ENCODE data around the gene PDHA2.
"Not testable (repeated sequence)": the region's sequence is repeated elsewhere in the genome, so short reads cannot be mapped to it uniquely, and the experiment has no call there.

PDHA2 gene

DNA sequence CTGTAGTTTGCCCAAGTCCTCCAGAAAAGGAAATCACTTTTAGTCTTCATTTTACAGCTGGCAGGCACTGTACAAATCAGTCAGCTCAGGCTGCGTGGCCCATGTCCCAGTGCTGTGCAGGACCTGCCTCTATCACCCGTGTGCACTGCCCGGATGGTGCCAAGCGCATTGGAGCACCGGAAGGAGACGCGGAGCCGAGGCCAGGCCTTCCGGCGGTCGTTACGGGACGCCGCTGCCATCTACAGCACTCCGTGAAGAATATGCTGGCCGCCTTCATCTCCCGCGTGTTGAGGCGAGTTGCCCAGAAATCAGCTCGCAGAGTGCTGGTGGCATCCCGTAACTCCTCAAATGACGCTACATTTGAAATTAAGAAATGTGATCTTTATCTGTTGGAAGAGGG, at the start of gene PDHA2:
PDHA2 (plus strand) TSS at position 203 of the 400 bp plus-strand sequence; CDS start at position 261, 58 bp downstream.
- no peak for DNase-seq

DNA sequence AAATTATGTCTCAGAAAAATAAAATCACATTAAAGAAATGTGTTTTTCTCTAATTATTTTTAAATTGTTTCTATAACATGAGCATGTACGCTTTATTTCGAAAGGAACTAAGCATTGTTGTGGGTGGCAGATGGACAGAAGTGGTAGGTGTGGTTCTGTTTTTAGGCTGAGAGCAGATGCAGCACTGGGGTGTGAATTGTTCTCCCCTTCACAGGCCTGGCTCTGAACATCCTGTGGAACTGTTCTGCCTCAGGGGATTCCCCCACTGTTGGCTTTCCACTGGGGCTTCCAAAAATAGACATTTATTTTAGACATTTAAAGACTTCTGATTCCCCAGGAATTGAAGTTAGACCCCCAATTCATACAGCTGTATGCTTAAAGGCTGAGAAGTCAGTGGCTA, 41.9 kb upstream of the PDHA2 start:
- DNase-seq = no peak

DNA sequence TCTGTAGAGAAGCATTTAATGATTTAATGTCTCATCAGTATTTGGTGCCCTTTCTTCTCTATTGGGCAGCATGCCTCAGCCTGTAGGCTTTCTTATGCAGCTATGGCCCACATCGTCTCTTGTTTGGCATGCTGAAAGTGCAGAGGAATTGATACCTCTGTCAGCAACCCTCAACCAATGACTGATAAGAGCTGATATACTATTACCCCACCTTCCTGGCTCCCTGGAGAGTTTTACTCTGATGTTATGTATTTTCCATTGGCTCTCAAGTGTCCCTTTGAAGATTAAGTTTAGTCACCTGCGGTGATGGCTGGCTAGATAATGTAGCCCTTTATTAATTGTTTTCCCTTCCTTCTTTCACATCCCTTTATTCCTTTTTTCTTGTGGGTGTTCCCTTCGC, 41.2 kb upstream of the PDHA2 start:
- DNase-seq = no peak

DNA sequence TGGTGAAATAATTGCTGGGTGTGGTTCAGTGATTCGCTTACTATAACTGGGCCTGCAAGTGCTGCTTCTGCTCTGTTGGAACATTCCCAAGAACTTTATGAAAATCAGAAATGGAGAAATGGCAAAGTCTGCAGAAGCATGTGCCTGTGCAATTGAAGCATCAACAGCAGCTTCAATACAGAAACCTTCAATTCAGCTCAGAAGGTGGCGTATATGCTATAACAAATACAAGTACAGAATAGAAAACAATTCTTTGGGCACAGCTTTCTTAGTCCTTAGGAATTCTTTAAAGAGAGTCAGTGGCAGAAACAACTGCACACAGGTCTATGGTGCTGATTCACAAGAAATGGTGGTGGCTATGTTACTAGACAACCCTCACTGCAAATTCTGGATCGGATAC, 18.0 kb upstream of the PDHA2 start:
- DNase-seq = no peak

DNA sequence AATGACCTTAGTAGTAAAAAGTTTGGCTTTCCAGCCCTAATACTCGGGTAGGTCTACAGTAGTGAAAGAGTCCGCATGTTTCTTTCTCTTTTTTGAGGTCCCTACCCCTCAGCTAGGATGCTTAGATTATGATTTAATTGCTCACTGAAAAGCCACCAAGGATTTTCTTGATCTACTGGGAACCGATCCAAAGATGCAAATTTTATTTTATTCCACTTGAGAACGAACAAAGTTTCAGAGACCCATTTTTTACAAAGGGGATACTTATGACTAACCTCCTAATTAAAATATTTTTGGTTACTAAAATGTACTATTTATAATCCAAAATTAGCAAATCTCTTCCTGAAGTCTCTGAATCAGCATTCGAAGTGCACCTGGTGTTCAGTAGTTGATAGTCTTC, 14.3 kb upstream of the PDHA2 start:
- DNase-seq = no peak

DNA sequence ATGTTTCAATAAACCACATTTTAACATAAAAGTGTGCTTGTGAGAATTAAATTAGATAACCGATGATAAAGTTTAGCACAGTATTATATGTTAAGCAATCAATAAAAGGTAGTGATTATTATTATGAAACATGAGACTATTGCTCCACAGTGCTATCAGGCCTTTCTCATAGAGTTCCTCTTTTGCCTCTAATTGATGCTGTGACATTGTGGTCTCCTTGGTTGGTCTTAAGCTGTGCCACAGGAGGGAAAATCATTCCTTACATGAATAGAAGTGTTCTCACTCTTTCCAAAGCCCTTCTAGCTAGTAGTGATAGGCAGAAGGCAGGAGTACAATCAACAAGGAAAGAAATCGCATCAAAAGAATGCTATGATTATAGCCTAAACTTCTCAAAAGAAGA, 9.2 kb upstream of the PDHA2 start:
- DNase-seq = no peak

DNA sequence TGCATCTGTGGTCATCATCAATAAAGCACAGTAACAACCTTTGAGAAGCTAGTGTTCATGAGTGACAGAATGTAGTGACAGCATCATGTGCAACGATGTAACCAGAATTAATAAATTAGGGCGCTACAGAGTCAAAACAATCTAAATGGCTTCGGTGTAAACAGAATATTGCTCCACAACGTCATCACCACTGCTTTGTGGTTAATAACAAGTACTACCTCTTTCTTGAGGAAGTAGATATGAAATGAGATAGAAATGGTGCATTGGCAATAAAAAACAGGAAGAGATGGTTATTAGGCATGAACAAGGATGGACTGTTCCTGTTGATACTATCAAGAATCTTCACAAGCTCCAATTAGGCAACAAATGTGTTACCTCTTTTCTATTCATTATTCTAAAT, 8.7 kb upstream of the PDHA2 start:
- no peak for DNase-seq

DNA sequence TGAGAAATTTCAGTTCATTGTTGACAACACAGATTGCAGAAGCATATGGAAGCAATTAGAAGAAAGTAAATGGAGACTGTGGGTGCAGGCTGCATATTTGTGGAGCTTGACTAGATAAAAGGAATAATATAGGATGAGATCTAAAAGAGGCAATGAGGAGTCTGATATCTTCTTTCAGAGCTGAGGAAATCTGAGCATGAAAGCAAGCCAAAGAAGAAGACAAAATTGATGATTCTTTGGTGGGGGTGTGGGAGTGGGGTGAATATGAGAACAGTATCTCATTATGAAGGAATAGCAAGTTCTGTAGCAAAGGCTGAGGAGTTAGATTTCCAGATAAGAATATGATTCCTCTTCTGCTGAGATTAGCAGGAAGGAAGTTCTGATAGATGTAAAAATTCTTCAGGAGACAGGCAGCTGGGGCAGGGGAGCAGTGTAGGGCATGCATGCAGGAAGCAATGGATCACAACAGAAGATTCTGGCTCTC, 6.1 kb upstream of the PDHA2 start:
- DNase-seq = no peak

DNA sequence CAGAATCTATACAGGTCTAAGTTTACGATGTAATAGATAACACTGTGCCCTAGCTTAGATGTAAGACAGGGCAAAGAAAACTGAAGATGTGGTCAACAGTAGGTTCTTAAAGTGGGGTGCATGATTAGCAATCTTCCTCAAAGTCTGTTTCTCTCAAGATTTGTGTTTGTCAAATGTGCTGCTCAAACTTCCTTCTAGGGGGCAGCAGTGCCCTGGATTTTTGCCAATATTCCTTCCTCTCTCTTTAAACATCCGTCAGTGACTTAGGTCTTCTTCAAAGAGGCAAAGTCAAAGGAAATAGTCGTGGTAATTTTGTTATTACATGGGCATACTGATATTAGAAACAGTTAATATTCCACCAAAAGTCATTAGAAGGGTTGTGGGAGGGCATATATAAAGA, 4.2 kb upstream of the PDHA2 start:
- no peak for DNase-seq

DNA sequence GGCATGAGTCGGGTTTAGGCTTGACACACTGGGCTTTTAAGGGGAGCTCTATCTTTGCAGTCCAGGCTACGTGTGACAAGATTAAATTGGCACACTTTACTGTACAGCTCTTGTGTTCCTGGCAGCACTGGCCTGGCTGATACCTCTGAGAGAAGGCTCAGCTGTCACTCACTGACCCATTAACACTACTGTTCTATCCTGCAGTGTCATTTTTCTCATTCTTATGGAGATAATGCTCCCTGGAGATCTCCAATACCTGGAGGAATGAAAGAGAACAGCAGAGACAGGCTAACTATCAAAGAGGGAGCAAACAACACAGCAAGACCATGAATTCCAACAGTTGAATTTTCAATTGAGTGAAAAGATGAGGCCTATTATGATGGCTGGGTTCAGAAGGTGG, 1.7 kb upstream of the PDHA2 start:
- DNase-seq = no peak

DNA sequence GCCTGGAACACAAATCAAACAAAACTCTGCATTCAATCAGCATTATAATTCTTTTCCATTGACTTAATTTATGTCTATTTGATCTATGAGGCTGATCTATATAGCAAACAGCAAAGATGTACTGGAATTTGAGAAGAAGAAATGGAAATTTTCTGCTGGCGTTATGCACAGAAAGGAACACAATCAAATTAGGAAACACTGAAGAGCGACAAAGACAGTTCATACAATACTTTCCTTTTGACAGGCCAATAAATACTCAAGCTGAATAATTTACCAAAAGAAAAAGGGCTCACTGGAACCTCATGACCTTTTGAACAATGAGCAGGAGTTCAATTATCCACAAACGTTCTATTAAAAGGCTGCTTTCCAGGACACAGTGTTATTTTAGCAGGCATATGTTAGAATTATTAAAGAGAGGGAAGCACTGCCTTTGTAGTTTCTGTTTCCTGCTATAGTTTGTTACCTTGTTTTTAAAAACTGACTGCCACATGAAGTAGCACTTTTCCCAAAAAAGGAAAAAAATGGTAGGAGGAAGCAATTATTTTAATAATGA, 8.1 kb downstream of the PDHA2 start:
- DNase-seq = no peak

DNA sequence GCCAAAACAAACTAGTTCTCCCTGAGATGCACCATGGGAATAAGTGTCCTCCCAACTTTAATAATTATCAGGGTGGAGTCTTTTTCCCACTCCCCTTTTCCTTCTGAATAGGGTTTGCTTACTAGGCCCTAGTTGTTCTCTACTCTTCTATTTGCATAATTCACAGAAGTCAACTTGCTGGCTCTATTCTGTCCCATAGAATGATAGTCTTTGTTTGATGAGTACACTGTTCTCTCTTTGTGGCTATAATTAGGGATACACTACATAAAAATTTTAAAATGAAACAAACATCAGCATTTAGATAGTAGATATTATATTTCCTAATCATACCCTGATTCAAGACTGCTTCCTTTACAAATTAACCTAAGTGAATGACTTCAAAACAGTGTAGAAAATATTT, 10.3 kb downstream of the PDHA2 start:
- DNase-seq = no peak

DNA sequence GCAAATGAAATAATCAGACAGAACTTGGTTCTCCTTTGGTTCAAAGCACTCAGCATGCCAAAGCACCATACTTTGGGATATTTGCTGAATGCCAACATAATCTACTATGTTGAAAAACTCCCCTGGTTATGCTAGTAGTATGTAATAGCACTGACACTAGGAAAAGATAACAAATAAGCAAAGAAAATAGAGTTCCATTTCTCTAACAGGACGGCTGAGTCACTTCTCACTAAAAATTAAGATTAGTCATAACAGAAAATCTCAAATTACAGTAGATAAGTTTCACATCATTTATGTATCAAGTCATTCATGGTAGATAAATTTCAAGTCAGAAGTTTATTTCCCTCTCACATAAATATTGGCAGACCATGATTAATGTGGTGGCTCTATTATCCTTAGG, 17.9 kb downstream of the PDHA2 start:
- no peak for DNase-seq

DNA sequence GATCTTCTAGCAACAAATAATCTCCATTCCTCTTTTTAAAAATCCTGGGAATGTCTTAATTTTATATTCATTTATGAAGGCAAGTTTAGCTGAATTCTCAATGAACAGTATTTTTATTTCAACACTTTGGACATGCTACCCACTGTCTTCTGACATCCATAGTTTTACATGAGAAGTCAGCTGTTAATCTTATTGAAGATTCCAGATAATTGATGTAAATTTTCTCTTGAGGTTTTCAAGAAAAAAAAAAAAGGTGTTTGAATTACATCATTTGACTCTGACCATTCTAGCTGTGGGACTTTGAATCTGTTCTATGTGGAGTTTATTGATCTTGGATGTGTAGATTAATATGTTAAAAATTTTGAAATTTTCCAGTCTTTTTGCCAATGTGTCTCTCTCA, 28.0 kb downstream of the PDHA2 start:
- no peak for DNase-seq

DNA sequence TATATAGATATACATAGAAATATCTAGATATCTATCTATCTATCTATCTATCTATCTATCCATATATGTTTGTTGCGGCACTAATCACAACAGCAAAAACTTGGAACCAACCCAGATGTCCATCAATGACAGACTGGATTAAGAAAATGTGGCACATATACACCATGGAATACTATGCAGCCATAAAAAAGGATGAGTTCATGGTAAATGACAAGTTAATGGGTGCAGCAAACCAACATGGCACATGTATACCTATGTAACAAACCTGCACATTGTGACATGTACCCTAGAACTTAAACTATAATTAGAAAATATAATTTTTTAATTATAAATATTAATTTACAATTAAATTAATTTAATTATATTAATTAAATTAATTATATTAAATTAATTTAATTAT, 29.5 kb downstream of the PDHA2 start:
- not testable (repeated sequence) for DNase-seq

DNA sequence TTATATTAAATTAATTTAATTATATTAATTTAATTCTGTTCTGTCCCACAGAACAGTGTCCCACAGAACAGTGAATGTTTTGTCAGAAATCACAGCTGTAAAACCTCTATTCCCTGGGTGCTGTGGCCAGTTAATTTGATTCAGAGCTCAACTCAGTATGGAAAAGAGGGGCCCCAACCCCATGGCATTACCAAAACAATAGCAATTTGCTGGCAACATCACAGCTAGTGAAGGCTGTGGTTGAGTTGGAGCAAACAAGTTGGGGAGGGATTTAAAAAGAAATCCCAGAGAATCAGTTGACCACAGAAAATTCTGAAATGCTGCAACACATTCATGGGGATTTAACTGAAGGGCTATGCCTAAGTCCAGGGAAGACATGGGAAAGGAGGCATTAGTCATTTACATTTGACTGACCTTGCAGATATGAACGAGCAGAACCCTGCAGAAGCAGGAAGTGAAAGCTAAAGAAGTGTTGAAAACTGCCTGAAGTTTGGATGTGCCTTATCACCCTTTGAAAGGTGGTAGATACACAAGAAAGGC, 30.1 kb downstream of the PDHA2 start:
- no peak for DNase-seq

DNA sequence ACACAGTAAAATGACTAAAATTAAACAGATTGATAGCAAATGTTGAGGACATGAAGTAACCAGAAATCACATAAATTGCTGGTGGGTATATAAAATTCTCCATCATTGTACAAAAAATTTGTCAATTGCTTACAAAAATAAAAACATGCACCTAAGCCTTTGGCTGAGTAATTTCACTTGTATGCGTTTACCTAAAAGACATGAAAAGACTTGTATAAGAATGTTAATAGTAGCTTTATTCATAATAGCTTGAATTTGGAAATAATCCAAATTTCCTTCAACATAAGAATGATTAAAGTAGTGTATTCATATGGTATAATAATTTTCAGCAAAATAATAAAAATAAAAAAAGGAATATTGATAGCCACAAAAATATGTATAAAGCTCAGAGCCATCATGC, 37.7 kb downstream of the PDHA2 start:
- no peak for DNase-seq

DNA sequence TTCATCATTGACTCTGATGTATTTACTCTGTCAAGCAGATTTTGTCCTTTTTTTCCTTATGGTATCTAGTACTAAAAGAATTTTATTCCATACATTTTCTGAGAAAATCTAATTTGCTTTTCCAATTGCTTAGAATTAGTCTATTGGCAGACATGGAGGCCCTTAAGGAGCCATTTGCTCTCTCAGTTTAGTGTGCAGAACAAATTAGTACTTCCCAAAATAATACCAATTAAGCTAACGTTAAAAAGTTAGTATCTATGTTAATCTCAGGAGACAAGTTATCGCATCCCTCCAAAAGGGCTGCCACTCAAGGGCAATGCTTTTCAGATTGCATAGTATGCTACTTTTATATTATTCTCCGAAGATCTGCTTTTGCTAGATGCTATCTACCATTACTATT, 47.7 kb downstream of the PDHA2 start:
- DNase-seq = no peak

DNA sequence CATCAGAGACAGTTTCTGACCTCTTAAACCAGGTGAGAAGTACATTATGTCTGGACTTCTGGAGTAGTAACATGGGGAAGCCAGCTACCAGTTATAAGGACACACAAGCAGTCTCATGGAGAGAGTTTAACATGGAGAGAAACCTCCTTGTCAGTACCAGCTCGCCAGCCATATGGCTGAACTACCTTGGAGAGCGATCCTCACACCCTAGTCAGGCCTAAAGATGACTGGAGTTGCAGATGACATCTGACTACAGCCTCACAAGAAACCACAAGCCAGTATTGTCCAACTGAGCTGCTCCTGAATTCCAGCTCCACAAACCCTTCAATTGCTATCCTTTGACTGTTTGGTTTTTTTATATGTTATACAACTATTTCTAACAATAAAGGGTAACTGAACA, 49.8 kb downstream of the PDHA2 start:
- no peak for DNase-seq
